ENCODE results near the gene PDXP.

The PDXP gene

DNA sequence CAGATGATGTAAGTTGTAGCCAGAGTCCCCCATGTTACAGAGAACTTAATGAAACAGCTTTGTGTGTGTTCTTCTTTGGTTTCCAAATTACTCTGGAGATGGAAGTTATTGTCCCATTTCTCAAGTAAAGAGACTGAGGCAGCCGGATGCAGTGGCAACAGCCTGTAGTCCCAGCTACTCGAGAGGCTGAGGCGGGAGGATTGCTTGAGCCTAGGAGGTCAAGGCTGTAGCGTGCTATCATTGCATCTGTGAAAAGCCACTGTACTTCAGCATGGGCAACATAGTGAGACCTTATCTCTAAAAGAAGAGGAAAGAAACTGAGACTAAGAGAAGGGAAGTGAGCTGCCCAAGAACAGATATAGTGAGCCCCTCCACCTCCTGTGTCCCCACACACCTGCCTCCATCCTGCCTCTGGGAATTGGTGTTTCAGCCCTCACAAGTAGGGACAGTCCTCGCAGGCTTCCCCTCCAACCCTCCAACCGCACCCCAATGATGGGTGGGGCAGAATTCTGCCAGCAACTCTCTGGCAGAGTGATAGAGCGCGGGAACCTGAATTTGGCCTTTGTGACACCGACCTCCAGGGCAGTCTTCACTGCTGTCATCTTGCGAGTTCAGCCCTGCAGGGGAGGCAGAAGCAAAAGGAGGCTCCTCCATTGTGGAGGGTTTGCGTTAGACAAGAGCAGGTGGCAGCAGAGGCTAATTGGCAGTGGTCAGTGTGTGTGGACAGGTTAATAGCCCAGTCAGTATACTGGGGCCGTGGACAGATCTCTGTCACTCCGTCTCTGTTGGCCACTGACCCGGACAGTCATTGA is 1.6 kb downstream of the PDXP start:
- no peak for DNase-seq (ENCODE audit: low read depth)

DNA sequence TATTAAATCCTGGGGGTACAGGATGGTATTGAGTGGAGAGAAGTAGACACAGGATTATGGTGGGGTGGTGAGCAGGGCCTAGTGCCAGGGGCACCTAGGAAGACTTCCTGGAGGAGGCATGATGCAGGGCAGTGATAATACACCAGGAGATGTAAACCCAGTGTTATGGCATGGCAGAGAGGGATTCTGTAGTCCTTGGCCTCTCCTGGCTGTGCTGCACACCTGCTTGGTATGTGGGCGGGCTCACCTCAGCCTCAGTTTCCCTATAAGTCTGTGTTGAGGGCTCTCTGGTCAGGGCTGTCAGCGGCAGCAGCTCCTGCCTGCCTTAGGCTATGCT is 2.2 kb downstream of the PDXP start:
- no peak for DNase-seq (ENCODE audit: low read depth)
- no peak overlapping the region for H3K4me3 ChIP-seq (ENCODE audit: low read length)
- TF ChIP-seq, protein P1, sequence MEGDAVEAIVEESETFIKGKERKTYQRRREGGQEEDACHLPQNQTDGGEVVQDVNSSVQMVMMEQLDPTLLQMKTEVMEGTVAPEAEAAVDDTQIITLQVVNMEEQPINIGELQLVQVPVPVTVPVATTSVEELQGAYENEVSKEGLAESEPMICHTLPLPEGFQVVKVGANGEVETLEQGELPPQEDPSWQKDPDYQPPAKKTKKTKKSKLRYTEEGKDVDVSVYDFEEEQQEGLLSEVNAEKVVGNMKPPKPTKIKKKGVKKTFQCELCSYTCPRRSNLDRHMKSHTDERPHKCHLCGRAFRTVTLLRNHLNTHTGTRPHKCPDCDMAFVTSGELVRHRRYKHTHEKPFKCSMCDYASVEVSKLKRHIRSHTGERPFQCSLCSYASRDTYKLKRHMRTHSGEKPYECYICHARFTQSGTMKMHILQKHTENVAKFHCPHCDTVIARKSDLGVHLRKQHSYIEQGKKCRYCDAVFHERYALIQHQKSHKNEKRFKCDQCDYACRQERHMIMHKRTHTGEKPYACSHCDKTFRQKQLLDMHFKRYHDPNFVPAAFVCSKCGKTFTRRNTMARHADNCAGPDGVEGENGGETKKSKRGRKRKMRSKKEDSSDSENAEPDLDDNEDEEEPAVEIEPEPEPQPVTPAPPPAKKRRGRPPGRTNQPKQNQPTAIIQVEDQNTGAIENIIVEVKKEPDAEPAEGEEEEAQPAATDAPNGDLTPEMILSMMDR (conservative IDR thresholded peaks at IDR 0.05; ENCODE audit: low read length), result no peak

More for the DNA sequence above, 1.6 kb downstream of the PDXP start:
- peak overlapping the region; percentile 72 for H3K4me3 ChIP-seq (ENCODE audit: low read length)
- TF ChIP-seq, protein P1 (conservative IDR thresholded peaks at IDR 0.05; ENCODE audit: low read length), result no peak

DNA sequence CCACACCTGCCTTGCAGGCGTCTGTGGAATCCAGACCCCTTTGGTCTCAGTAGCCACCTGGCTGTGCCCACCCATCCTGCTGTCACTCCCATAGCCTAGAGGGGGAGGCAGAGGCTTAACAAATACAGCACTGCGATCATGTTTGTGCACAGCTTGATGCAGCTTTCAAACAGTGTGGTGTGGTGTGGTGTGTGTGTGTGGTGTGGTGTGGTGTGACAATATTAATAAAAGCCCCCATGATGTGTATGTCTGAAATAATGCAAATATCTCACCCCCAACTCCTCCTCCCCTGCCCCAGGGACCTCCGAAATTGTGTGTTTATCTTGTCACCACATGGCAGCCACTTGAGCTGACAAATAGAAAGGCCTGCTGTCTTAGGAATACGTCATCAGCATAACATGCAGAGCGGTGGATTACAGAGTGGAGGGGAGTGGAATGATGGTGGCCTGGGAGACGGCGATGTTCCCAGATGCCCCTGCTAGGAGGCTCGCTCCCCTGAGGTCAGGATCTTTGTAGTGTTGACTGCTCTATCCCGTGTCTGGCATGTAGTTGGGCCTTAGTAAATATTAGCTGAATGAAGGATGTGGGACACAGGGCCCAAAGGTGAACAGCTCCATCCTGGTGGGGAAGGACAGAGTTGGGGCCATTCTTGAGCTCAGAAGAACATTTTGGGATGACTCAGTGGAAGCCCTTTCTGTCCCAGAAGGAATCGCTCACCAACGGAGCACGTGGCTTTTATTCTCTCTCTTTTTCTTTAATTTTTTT is 2.8 kb downstream of the PDXP start:
- peak; percentile 78 for DNase-seq (ENCODE audit: low read depth)
- TF ChIP-seq, protein P1 (conservative IDR thresholded peaks at IDR 0.05; ENCODE audit: low read length), result peak; percentile 71
- peak overlapping the region; percentile 31 for H3K4me3 ChIP-seq (ENCODE audit: low read length)

DNA sequence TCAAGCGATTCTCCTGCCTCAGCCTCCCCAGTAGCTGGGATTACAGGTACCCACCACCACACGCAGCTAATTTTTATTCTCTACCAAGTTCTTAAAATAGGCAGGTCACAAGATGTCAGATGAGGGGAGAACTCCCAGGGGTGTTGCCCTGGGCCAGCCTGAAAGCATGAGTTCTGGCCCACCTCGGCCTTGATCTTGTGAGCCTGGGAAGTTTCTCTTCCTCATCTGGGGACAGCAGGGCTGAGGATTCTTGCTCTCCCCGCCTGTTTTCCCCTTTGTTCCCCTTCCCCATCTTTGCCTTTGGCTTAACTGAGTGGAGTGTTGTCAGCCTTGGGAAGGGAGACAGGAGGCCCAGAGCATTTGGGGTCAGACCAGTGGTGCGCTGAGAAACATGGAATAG is 3.5 kb downstream of the PDXP start:
- H3K4me3 ChIP-seq (ENCODE audit: low read length), result no peak overlapping the region
- DNase-seq (ENCODE audit: low read depth), result no peak
- TF ChIP-seq, protein P1 (conservative IDR thresholded peaks at IDR 0.05; ENCODE audit: low read length), result no peak

DNA sequence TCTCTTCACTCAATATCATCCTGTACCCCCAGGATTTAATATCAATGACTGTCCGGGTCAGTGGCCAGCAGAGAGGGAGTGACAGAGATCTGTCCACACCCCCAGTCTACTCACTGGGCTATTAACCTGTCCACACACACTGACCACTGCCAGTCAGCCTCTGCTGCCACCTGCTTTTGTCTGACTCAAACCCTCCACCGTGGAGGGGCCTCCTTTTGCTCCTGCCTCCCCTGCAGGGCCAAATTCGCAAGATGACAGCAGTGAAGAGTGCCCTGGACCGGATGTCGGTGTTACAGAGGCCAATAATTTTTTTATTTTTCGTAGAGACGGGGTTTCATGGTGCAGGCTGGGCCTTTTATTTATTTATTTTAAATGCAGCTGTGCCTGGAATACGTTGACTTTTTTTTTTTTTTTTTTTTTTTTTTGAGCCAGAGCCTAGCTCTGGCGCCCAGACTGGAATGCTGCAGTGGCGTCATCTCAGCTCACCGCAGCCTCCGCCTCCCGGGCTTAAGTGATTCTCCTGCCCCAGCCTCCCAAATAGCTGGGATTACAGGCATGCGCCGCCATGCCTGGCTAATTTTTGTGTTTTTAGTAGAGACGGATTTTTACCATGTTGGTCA is 5.1 kb downstream of the PDXP start:
- peak; percentile 29 for DNase-seq (ENCODE audit: low read depth)
- H3K4me3 ChIP-seq (ENCODE audit: low read length), result no peak overlapping the region
- TF ChIP-seq, protein P1 (conservative IDR thresholded peaks at IDR 0.05; ENCODE audit: low read length), result no peak

DNA sequence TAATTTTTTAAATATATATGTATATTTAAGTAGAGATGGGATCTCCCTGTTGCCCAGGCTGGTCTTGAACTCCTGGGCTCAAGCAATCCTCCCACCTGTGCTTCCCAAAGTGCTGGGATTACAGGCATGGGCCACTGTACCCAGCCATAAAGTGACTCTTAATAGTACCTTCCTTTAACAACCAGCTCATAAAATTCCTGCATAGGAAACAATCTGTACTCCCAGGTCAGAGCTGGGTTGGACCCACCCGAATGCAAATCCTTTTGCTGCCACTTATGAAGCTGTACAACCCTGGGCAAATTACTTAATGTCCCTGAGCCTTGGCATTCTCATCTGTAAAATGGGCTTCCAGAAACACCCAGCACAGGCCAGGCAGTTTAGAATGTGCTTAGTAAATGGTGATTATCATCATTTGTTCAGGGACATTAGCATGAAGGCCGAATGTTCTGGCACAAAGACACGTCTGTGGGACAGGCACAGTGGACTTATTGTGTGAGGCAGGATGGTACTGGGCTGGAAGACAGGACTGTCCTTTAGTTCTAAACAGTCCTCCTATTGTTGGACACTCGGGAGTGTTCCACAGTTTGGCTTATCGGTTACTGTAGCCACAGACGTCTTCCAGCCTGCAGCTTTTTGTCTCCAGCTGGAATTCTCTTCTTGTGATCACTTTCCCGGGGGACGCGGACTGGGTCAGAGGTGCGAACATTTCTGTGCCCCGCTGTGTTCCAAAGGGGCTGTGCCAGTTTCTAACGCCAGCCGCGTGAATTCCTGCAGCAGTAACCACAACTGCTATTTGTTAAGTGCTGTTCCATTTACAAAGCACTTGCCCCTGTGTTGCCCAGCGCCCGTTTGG is 6.0 kb downstream of the PDXP start:
- H3K4me3 ChIP-seq (ENCODE audit: low read length), result no peak overlapping the region
- TF ChIP-seq, protein P1 (conservative IDR thresholded peaks at IDR 0.05; ENCODE audit: low read length), result no peak
- no peak for DNase-seq (ENCODE audit: low read depth)
